GM23338 (cell line): ENCODE results near the gene ELAVL2. TPM values are rescaled to one million over a fixed set of nuclear protein-coding genes. Genes with fewer than 3 reads are reported as not detected.
A peak's percentile ranks its signal among the peaks of the same experiment; 100 is the strongest.

Experiments used
- ATAC-seq: fragments of 200-7000 bp; cut with Tn5 transposase; 3 replicates; pipeline ENCODE4 v1.9.1; 2020
- DNase-seq: peaks from one replicate; pipeline ENCODE4 v3.0.0-alpha.2; 2015; ENCODE audit warnings: low spot score
- H2AFZ ChIP-seq: fragments of 200-600 bp; sonication (generic); 2 replicates; pipeline ENCODE4 v1.8.0; 2016; ENCODE audit warnings: antibody characterized with exemption, mild to moderate bottlenecking, moderate library complexity
- H3F3A ChIP-seq: fragments of 200-600 bp; sonication (generic); replicated peaks from 2 replicates; pipeline ENCODE4 v1.8.0; 2017; ENCODE audit warnings: antibody characterized with exemption, mixed run types, low read depth
- H3K27ac ChIP-seq: fragments of 200-600 bp; sonication (generic); 2 replicates; pipeline ENCODE4 v1.6.1; 2016; ENCODE audit warnings: low read depth
- H3K27me3 ChIP-seq: fragments of 200-600 bp; sonication (generic); 2 replicates; pipeline ENCODE4 v1.8.0; 2016; ENCODE audit warnings: mild to moderate bottlenecking, mixed run types, moderate library complexity; ENCODE audit not compliant: insufficient read depth
- H3K36me3 ChIP-seq: fragments of 200-600 bp; sonication (generic); 2 replicates; pipeline ENCODE4 v1.8.0; 2016; ENCODE audit warnings: mild to moderate bottlenecking; ENCODE audit not compliant: insufficient read depth
- H3K4me1 ChIP-seq: fragments of 200-600 bp; sonication (generic); 2 replicates; pipeline ENCODE4 v1.8.0; 2016; ENCODE audit warnings: mild to moderate bottlenecking, moderate library complexity; ENCODE audit not compliant: insufficient read depth
- H3K4me2 ChIP-seq: fragments of 200-600 bp; sonication (generic); 2 replicates; pipeline ENCODE4 v1.7.1; 2017; ENCODE audit warnings: mixed run types
- H3K4me3 ChIP-seq: fragments of 200-600 bp; sonication (generic); 2 replicates; pipeline ENCODE4 v1.6.1; 2016; ENCODE audit warnings: mixed run types
- H3K79me2 ChIP-seq: fragments of 200-600 bp; sonication (generic); replicated peaks from 2 replicates; pipeline ENCODE4 v1.8.0; 2017; ENCODE audit warnings: mild to moderate bottlenecking; ENCODE audit not compliant: insufficient read depth
- H3K9me2 ChIP-seq: fragments of 200-600 bp; sonication (generic); 2 replicates; pipeline ENCODE4 v1.8.0; 2017; ENCODE audit not compliant: insufficient read depth
- H4K20me1 ChIP-seq: fragments of 200-600 bp; sonication (generic); replicated peaks from 2 replicates; pipeline ENCODE4 v1.8.0; 2017; ENCODE audit warnings: mild to moderate bottlenecking; ENCODE audit not compliant: insufficient read depth
- H3K27ac Mint-ChIP-seq: 2 replicates; pipeline ENCODE4 v1.8.0; 2020; ENCODE audit warnings: inconsistent platforms, mild to moderate bottlenecking, moderate library complexity, mixed read lengths
- H3K27me3 Mint-ChIP-seq: 3 replicates; pipeline ENCODE4 v1.8.0; 2022; ENCODE audit warnings: low read depth, mild to moderate bottlenecking, moderate library complexity, mixed read lengths, inconsistent platforms; ENCODE audit not compliant: insufficient read depth, poor library complexity
- H3K36me3 Mint-ChIP-seq: 3 replicates; pipeline ENCODE4 v1.8.0; 2021; ENCODE audit warnings: low read depth, mild to moderate bottlenecking, inconsistent platforms, moderate library complexity, mixed read lengths
- H3K4me1 Mint-ChIP-seq: 3 replicates; pipeline ENCODE4 v1.8.0; 2020; ENCODE audit warnings: mild to moderate bottlenecking, inconsistent platforms, mixed read lengths
- H3K4me3 Mint-ChIP-seq: 3 replicates; pipeline ENCODE4 v1.8.0; 2021; ENCODE audit warnings: moderate library complexity, mild to moderate bottlenecking, inconsistent platforms, mixed read lengths
- H3K9me3 Mint-ChIP-seq: 3 replicates; pipeline ENCODE4 v1.8.0; 2020; ENCODE audit warnings: moderate library complexity, mild to moderate bottlenecking, inconsistent platforms, mixed read lengths
- EZH2 ChIP-seq: fragments of 200-600 bp; sonication (generic); IDR thresholded peaks from one replicate; pipeline ENCODE4 v1.8.0; 2017; ENCODE audit warnings: antibody characterized with exemption, mild to moderate bottlenecking, low read depth; ENCODE audit not compliant: unreplicated experiment
- EZH2phosphoT487 ChIP-seq: fragments of 200-600 bp; sonication (generic); IDR thresholded peaks from one replicate; pipeline ENCODE4 v1.8.1; 2018; ENCODE audit warnings: antibody characterized with exemption; ENCODE audit not compliant: unreplicated experiment
- POLR2AphosphoS5 ChIP-seq: IDR thresholded peaks from 2 replicates; pipeline ENCODE4 v1.6.1; 2016; ENCODE audit warnings: antibody characterized with exemption, low read depth
- ZNF114 ChIP-seq: fragments of 250-450 bp; sonication (Bioruptor Pico); IDR thresholded peaks from 2 replicates; pipeline ENCODE4 v1.5.0; 2020; ENCODE audit warnings: mild to moderate bottlenecking, moderate library complexity
- ZNF331 ChIP-seq: fragments of 250-450 bp; sonication (Bioruptor Pico); IDR thresholded peaks from 2 replicates; pipeline ENCODE4 v1.5.0; 2020; ENCODE audit warnings: low read depth, mild to moderate bottlenecking, moderate library complexity
- polyA plus RNA-seq: library from polyadenylated mRNA; unstranded; fragments of >200 nt; fragmentation: Nextera tagmentation; extraction: Ambion mirVana; gene quantifications from 2 replicates; pipeline ENCODE4 v1.2.1, GENCODE V29; 2016
- total RNA-seq: library from RNA; depleted of rRNA; stranded (reverse); fragments of >200 nt; shearing (Covaris generic); gene quantifications from 2 replicates; pipeline ENCODE4 v1.2.3, GENCODE V29; 2014
- TF ChIP-seq, protein P1 (sequence below): fragments of 250-450 bp; sonication (Bioruptor Pico); IDR thresholded peaks from 2 replicates; pipeline ENCODE4 v1.5.0; 2020; ENCODE audit warnings: mild to moderate bottlenecking, moderate library complexity

ELAVL2 gene
- total and polyA plus RNA-seq, 2 experiments from 2014 or later: 18.6 to 42.4 TPM

- TF ChIP-seq, protein P1, sequence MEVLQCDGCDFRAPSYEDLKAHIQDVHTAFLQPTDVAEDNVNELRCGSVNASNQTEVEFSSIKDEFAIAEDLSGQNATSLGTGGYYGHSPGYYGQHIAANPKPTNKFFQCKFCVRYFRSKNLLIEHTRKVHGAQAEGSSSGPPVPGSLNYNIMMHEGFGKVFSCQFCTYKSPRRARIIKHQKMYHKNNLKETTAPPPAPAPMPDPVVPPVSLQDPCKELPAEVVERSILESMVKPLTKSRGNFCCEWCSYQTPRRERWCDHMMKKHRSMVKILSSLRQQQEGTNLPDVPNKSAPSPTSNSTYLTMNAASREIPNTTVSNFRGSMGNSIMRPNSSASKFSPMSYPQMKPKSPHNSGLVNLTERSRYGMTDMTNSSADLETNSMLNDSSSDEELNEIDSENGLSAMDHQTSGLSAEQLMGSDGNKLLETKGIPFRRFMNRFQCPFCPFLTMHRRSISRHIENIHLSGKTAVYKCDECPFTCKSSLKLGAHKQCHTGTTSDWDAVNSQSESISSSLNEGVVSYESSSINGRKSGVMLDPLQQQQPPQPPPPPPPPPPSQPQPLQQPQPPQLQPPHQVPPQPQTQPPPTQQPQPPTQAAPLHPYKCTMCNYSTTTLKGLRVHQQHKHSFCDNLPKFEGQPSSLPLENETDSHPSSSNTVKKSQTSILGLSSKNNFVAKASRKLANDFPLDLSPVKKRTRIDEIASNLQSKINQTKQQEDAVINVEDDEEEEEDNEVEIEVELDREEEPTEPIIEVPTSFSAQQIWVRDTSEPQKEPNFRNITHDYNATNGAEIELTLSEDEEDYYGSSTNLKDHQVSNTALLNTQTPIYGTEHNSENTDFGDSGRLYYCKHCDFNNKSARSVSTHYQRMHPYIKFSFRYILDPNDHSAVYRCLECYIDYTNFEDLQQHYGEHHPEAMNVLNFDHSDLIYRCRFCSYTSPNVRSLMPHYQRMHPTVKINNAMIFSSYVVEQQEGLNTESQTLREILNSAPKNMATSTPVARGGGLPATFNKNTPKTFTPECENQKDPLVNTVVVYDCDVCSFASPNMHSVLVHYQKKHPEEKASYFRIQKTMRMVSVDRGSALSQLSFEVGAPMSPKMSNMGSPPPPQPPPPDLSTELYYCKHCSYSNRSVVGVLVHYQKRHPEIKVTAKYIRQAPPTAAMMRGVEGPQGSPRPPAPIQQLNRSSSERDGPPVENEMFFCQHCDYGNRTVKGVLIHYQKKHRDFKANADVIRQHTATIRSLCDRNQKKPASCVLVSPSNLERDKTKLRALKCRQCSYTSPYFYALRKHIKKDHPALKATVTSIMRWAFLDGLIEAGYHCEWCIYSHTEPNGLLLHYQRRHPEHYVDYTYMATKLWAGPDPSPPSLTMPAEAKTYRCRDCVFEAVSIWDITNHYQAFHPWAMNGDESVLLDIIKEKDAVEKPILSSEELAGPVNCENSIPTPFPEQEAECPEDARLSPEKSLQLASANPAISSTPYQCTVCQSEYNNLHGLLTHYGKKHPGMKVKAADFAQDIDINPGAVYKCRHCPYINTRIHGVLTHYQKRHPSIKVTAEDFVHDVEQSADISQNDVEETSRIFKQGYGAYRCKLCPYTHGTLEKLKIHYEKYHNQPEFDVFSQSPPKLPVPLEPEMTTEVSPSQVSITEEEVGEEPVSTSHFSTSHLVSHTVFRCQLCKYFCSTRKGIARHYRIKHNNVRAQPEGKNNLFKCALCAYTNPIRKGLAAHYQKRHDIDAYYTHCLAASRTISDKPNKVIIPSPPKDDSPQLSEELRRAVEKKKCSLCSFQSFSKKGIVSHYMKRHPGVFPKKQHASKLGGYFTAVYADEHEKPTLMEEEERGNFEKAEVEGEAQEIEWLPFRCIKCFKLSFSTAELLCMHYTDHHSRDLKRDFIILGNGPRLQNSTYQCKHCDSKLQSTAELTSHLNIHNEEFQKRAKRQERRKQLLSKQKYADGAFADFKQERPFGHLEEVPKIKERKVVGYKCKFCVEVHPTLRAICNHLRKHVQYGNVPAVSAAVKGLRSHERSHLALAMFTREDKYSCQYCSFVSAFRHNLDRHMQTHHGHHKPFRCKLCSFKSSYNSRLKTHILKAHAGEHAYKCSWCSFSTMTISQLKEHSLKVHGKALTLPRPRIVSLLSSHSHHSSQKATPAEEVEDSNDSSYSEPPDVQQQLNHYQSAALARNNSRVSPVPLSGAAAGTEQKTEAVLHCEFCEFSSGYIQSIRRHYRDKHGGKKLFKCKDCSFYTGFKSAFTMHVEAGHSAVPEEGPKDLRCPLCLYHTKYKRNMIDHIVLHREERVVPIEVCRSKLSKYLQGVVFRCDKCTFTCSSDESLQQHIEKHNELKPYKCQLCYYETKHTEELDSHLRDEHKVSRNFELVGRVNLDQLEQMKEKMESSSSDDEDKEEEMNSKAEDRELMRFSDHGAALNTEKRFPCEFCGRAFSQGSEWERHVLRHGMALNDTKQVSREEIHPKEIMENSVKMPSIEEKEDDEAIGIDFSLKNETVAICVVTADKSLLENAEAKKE (CRISPR knock-in tag): no peak
- TF ChIP-seq ZNF114 (no peak), ZNF331 (CRISPR knock-in tag) (no peak)
These were observed 50.5 kb downstream of the ELAVL2 start (continued) for GRCh38 chr9:23775549-23775948.

GRCh38 chr9:23774266-23774665, 51.8 kb downstream of the ELAVL2 start:
- Histone ChIP-seq H3K9me2 (no peaks in the 10 kb centered on the region), H3K27ac (no peak overlapping the region), H3K79me2 (peaks cover 93% of the 10 kb centered on the region), H3K4me2 (0 out of 2 replicates have a peak overlapping the region, but pooled peaks have one; percentile 36), H3K4me3 (no peak overlapping the region), H3K36me3 (no peaks in the 10 kb centered on the region), H3K4me1 (peaks cover 97% of the 10 kb centered on the region), H3F3A (peaks cover 5% of the 10 kb centered on the region; the same call in 1 of the 2 replicates), H3K27me3 (no peaks in the 10 kb centered on the region), H2AFZ (no peak overlapping the region), H4K20me1 (no peaks in the 10 kb centered on the region)
- no peak overlapping the region for H3K4me3 Mint-ChIP-seq
- peaks cover 15% of the 10 kb centered on the region for H3K36me3 Mint-ChIP-seq
- H3K27me3 Mint-ChIP-seq: peaks cover 3% of the 10 kb centered on the region
- TF ChIP-seq EZH2phosphoT487 (no peak), EZH2 (no peak), POLR2AphosphoS5 (no peak)
- H3K9me3 Mint-ChIP-seq: no peaks in the 10 kb centered on the region; the same call in 1 of the 3 replicates
- no peak overlapping the region for H3K27ac Mint-ChIP-seq
- ATAC-seq (no peak), DNase-seq (no peak)
- H3K4me1 Mint-ChIP-seq: peaks cover 90% of the 10 kb centered on the region
